Measurements from ENCODE around the gene ZFPM1. TPM values are rescaled to one million over a fixed set of nuclear protein-coding genes. Genes with fewer than 3 reads are reported as not detected.
A peak's percentile ranks its signal among the peaks of the same experiment; 100 is the strongest.

Gene ZFPM1
- total RNA-seq, 1 donor from 2014 or later: 35.0 TPM

GRCh38 chr16:88527186-88527936, 74.3 kb downstream of the ZFPM1 start:
- Mint-ChIP-seq H3K4me3 (no peak overlapping the region), H3K27me3 (no peaks in the 10 kb centered on the region), H3K27ac (no peak overlapping the region), H3K36me3 (ENCODE audit: low read depth) (peaks cover 7% of the 10 kb centered on the region), H3K9me3 (no peaks in the 10 kb centered on the region), H3K4me1 (peaks cover 5% of the 10 kb centered on the region)
- intact Hi-C loops (cut with micrococcal nuclease): loop anchor here (1.0 to 2.0 kb wide), 4 partner anchors 35 to 749 kb away; no protein-coding TSS in a partner anchor
- peak; percentile 73 for DNase-seq
- ChIA-PET CTCF (interaction anchor here (1.3 to 1.4 kb wide), 2 partner anchors 84 to 86 kb away, joined by 4 to 5 read pairs; no protein-coding TSS in a partner anchor), POLR2A (no interaction called here)
- peak; percentile 23 for TF ChIP-seq CTCF (IDR thresholded peaks at IDR 0.05)
- peak; percentile 87 for ATAC-seq (ENCODE audit: low read depth)

- intact Hi-C loops (cut with micrococcal nuclease): loop anchor here (1.0 to 2.0 kb wide), 4 partner anchors 34 to 749 kb away; no protein-coding TSS in a partner anchor
- ATAC-seq (ENCODE audit: low read depth): no peak
- no peak for TF ChIP-seq CTCF (IDR thresholded peaks at IDR 0.05)
- Mint-ChIP-seq H3K36me3 (ENCODE audit: low read depth) (peaks cover 7% of the 10 kb centered on the region), H3K27ac (no peak overlapping the region), H3K4me3 (no peak overlapping the region), H3K4me1 (peaks cover 5% of the 10 kb centered on the region), H3K9me3 (no peaks in the 10 kb centered on the region), H3K27me3 (no peaks in the 10 kb centered on the region)
- POLR2A ChIA-PET: no interaction called here
- CTCF ChIA-PET: no interaction called here
- DNase-seq: no peak
Observed at GRCh38 chr16:88527937-88528743, 75.1 kb downstream of the ZFPM1 start.

GRCh38 chr16:88528902-88529318, 75.8 kb downstream of the ZFPM1 start:
- intact Hi-C loops (cut with micrococcal nuclease): no loop called here
- no peaks in the 10 kb centered on the region for H3K9me3 Mint-ChIP-seq
- H3K36me3 Mint-ChIP-seq (ENCODE audit: low read depth): peaks cover 7% of the 10 kb centered on the region
- H3K27me3 Mint-ChIP-seq: no peaks in the 10 kb centered on the region
- ChIA-PET POLR2A (no interaction called here), CTCF (no interaction called here)
- ATAC-seq (ENCODE audit: low read depth) (no peak), DNase-seq (no peak)
- H3K4me1 Mint-ChIP-seq: peaks cover 5% of the 10 kb centered on the region
- no peak for TF ChIP-seq CTCF (IDR thresholded peaks at IDR 0.05)
- no peak overlapping the region for H3K27ac Mint-ChIP-seq
- H3K4me3 Mint-ChIP-seq: no peak overlapping the region

- CTCF ChIA-PET: no interaction called here
Observed at GRCh38 chr16:88529596-88529995, 76.5 kb downstream of the ZFPM1 start.

More at GRCh38 chr16:88529596-88529995, 76.5 kb downstream of the ZFPM1 start:
- peaks cover 5% of the 10 kb centered on the region for H3K4me1 Mint-ChIP-seq
- peaks cover 7% of the 10 kb centered on the region for H3K36me3 Mint-ChIP-seq (ENCODE audit: low read depth)
- POLR2A ChIA-PET: no interaction called here
- H3K27me3 Mint-ChIP-seq: no peaks in the 10 kb centered on the region
- H3K4me3 Mint-ChIP-seq: no peak overlapping the region
- ATAC-seq (ENCODE audit: low read depth): no peak
- H3K9me3 Mint-ChIP-seq: no peaks in the 10 kb centered on the region
- H3K27ac Mint-ChIP-seq: no peak overlapping the region
- no peak for TF ChIP-seq CTCF (IDR thresholded peaks at IDR 0.05)
- intact Hi-C loops (cut with micrococcal nuclease): no loop called here
- DNase-seq: no peak
